GM19240 (cell line): ENCODE results near the gene LMBRD1.
"Not testable (repeated sequence)": the region's sequence is repeated elsewhere in the genome, so short reads cannot be mapped to it uniquely, and the experiment has no call there.

Experiments used
- DNase-seq: peaks from one replicate; pipeline ENCODE4 v3.0.0; 2011; ENCODE audit warnings: low spot score; ENCODE audit not compliant: insufficient read length

Gene LMBRD1

DNA sequence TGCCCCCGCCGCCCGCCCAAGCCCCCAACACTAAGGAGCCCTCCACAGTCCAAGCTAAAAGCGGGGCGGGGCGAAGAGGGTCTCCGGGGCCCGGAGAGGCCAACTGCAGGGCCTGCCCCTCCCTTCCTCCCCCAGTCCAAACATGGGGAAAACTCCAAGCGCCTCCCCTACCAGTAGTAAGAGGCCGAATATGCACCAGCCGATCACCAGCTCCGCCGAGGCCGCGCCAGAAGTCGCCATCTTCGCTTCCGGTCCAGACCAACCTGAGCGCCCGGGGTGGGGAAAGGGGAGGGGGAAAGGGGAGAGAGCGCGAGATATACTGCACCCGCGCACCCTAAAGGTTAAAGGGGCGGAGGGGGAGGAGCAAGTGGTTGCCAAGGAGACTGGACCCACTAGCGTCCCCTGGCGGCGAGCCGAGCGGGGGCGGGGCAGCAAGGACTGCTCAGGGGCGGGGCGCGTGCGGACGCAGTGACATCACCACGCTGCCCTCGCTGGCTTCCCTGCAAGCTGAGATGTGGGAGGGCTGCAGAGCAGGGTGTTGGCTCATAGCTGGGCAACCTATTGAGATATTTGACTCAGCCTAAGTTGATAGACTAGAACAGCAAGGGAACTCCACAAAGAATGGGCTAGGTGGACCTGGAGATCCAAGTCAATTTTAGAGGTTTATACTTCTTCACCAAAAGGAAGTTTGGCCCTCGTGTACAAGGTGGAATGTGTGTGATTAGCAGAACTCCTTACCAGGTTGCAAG, at the start of gene LMBRD1:
Gene LMBRD1, minus strand, starts transcription at position 369 of the 749 bp plus-strand sequence. Its CDS starts 129 bp downstream, at position 240.
- peak; percentile 78 for DNase-seq

- DNase-seq = no peak
Observed at GRCh38 chr6:69846312-69846711, 49.5 kb upstream of the LMBRD1 start.

GRCh38 chr6:69843189-69843588, 46.4 kb upstream of the LMBRD1 start:
- no peak for DNase-seq

DNA sequence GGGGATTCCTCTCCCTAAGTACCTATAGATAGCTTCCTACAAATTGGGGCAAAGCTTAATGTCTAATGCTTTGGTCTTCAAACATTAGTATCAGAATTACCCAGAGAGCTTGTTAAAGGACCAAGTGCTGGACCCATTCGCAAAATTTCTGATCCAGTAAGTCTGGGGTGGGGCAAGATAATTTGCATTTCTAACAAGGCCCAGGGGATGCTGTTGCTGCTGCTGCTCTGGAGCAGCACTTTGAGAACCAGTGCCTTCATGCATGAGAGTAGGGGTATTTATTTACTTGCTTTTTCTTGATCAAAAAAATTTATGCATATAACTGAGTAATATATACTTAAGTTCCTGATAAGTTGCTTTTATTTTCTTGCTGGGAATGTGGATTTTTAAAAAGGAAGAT, 45.1 kb upstream of the LMBRD1 start:
- DNase-seq = no peak

DNA sequence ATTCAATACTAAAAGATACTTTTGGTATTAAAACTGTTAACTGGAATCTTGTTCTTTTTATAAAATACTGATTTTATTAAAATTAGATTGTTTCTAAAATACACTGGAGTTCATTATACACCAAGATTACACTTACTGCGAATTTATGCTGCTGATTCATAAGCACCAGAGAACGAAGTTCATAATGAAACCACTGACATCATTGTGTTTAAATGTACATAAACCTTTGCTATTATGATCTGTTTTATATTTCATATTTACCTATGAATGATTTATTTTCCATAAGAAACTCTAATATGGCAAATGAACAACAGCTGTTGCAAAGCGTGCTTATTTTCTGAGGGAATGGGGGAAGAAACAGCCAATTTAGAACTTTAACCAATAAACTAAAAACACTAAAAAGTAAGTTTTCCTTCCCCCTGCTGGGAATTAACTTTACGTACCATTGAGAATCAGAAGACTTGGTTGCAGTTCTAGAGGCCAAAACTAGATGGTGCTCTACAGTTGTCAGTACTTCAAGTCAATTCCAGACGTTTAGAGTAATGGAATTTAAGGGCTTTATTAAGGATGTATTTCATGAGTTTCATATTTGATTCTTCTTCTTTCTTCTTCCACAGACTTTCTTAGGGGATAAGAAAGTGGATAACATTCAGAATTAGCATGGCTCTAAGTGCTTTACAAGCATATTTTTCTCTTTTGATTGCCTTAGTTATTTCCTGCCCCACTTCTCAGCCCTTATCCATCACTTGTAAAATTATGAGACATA, 38.8 kb upstream of the LMBRD1 start:
- DNase-seq = no peak

- no peak for DNase-seq
Observed at GRCh38 chr6:69832558-69832957, 35.7 kb upstream of the LMBRD1 start.

DNA sequence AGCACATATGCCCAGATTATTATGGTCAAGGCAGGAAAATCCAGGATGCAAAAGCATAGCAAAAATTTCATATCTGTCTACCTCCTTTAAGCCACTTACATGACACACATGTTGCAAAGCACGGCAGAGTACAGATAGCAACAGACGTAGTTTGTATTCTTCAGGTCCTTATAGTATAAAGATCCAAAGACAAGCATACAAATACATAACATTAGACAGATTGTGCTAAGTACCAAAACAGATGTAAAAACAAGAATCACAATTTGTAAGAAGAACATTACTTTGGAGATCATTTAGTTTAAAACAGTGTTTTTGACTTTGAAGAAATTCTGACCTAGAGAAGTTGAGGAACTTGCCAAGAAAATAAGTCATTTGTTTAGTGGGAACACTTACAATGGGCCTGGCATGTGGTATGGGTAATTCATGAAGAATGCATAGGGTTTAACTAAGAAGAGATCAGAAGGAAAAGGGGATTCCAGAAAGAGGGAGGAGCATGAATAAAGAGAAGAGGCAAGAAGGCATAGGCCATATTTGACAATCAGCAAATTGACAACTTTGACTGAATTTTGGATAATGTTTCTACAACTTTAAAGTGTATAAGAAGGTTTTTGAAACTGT, 30.6 kb upstream of the LMBRD1 start:
- no peak for DNase-seq

GRCh38 chr6:69825904-69826303, 29.1 kb upstream of the LMBRD1 start:
- DNase-seq = no peak

DNA sequence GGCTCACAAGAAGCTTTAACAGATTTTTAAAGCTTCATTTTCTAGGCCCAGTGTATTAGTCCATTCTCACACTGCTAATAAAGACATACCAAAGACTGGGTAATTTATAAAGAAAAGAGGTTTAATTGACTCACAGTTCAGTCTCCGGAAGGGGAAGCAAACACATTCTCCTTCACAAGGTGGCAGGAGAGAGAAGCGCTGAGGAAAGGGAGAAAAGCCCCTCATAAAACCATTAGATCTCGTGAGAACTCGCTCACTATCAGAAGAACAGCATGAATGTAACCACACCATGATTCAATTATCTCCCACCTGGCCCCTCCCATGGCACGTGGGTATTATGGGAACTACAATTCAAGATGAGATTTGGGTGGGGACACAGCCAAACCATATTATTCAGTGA, 27.5 kb upstream of the LMBRD1 start:
- not testable (repeated sequence) for DNase-seq

DNA sequence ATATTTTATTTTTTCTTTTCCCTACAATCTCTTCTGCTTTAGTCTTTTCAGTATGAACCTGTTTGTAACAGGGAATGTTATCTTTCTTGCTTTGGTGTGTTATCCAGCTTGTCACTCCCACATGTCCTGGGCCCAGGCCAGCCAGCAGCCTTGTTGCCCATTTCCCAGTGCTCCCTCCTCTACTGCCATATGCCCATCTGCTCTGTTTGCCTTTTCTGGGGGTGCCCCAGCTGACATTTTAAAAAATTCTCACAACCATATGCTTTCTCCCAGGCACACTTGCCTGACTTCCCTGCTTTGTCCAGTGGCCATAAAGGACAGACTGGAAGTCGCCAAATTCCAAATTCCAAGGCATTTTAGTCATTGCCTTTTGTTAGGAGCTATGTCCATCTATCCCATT, 23.6 kb upstream of the LMBRD1 start:
- no peak for DNase-seq

GRCh38 chr6:69820018-69820417, 23.2 kb upstream of the LMBRD1 start:
- no peak for DNase-seq

DNA sequence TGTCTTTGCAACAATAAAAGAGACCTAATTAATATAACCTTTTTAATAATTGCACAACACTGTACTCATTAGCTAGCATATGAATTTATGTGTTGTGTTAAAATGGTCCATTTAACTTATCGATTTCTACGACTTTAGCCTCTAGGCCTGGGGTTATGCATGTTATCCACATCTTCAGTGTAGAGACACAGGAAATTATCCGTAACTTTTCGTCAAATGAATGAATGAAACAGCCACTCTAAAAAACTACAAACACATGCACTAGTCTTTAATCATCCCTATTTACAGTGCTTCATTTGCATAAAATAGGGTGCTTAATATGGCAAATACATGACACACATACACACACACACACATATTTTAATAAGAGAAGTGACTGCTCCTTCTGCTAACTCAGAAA, 22.3 kb upstream of the LMBRD1 start:
- DNase-seq = no peak

- DNase-seq = no peak
Observed at GRCh38 chr6:69818223-69818930, 21.6 kb upstream of the LMBRD1 start.

GRCh38 chr6:69817358-69817757, 20.5 kb upstream of the LMBRD1 start:
- DNase-seq = no peak

- no peak for DNase-seq
Observed at GRCh38 chr6:69816569-69816968, 19.8 kb upstream of the LMBRD1 start.

DNA sequence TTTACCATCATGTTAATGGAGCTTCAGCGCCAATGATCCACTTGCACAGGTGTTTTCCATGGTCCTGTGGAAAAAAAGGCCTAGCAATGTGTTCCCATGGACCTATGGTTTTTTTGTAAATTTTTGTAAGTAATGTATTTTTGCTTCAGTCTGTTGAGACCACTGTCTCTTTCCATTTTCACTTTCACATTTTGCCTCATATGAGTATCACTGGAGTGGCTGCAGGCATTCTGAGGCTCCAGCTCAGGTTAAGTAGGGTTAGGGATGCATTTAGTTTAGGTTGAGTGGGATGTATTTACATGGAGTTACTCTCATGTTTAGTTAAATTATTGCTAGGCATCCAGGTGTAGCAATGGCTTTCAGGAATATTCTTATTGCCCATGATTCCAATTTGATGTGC, 19.2 kb upstream of the LMBRD1 start:
- DNase-seq = no peak

DNA sequence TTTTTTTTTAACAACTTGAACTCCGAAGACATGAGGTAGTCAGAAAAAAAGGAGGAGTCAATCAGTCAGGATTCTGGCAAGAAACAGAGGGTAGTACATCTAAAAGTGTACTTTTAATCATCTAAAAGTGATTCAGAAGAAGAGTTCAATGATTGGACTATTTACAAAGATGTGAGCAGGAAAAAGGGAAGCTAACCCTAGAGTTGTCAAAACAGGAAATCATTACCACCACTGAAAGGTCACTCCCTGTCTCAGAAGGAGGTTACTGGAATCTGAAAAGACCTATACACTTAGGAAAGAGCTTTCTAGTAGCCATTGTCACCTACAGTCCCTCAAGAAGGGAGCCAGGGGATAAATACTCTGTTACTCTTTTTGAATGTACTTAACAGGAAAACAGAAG, 16.7 kb upstream of the LMBRD1 start:
- DNase-seq = no peak

GRCh38 chr6:69812746-69813427, 16.1 kb upstream of the LMBRD1 start:
- DNase-seq = no peak

- DNase-seq = no peak
Observed at GRCh38 chr6:69802995-69803394, 6.2 kb upstream of the LMBRD1 start.

DNA sequence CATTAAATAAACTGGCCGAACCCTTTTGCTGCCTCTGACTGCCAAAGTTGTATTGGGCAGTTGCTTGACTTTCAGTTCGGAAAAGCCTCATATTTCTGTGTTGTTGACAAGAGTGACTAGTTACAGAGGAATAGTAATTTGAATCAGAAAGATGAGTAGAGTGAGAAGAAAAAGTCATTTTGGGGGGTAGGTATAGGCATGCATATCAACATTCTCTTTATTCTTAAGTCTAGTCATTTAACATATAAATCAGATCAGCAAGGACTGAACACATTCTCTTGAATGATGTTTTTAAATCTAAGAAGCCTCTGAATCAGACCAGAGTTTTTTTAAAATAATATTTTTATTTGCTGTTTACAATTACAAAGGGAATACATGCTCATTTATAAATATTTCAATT, 4.9 kb upstream of the LMBRD1 start:
- no peak for DNase-seq

DNA sequence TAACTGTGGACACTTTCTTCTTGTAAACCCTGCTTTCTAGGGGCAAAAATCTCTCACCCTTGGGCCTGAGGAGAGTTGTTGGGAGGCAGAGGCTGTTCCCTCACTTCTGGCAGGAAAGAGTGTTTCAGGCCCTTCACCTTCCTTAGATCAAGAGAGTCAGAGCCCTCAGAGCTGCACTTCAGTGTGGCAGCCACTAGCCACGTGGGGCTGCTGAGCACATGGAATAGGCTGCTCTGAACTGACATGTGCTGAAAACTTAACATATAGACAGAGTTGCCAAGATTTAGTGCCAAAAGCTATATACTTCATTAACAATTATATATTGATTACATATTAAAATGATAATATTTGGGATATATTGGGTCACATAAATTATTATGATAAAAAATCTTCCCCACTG, 4.4 kb upstream of the LMBRD1 start:
- no peak for DNase-seq
